ENCODE data around the gene CACNG8. TPM values are rescaled to one million over a fixed set of nuclear protein-coding genes. Genes with fewer than 3 reads are reported as not detected.

CACNG8 gene
- total RNA-seq, 3 donors from 2014 or later (not counting 1 experiment from before 2014, with no cell fraction given), result 2.3 TPM; not detected in 2

- Mint-ChIP-seq H3K4me3 (no peak overlapping the region), H3K4me1 (no peaks in the 10 kb centered on the region), H3K9me3 (no peaks in the 10 kb centered on the region), H3K27ac (no peak overlapping the region), H3K27me3 (ENCODE audit: low read depth in 2 of 2) (peaks cover 31 to 45% of the 10 kb centered on the region in 2 donors), H3K36me3 (no peaks in the 10 kb centered on the region)
- TF ChIP-seq, protein P1, sequence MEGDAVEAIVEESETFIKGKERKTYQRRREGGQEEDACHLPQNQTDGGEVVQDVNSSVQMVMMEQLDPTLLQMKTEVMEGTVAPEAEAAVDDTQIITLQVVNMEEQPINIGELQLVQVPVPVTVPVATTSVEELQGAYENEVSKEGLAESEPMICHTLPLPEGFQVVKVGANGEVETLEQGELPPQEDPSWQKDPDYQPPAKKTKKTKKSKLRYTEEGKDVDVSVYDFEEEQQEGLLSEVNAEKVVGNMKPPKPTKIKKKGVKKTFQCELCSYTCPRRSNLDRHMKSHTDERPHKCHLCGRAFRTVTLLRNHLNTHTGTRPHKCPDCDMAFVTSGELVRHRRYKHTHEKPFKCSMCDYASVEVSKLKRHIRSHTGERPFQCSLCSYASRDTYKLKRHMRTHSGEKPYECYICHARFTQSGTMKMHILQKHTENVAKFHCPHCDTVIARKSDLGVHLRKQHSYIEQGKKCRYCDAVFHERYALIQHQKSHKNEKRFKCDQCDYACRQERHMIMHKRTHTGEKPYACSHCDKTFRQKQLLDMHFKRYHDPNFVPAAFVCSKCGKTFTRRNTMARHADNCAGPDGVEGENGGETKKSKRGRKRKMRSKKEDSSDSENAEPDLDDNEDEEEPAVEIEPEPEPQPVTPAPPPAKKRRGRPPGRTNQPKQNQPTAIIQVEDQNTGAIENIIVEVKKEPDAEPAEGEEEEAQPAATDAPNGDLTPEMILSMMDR (IDR thresholded peaks at IDR 0.05), result no peak
- intact Hi-C loops (cut with micrococcal nuclease), result no loop called here
- WGBS (ENCODE audit: insufficient coverage), result 71% methylated on average over 5 of the region's 5 CpGs
- H3K36me3 ChIP-seq (ENCODE audit: control insufficient read depth, insufficient read depth, low read length), result no peaks in the 10 kb centered on the region
- DNase-seq (no peak), ATAC-seq (no peak)
- no peak overlapping the region for H3K4me3 ChIP-seq (ENCODE audit: low read length)
- H3K9me3 ChIP-seq (ENCODE audit: control insufficient read depth, insufficient read depth, low read length), result no peaks in the 10 kb centered on the region
- H3K4me1 ChIP-seq (ENCODE audit: control insufficient read depth, insufficient read depth, low read length), result no peaks in the 10 kb centered on the region
- H3K27me3 ChIP-seq (ENCODE audit: control insufficient read depth, insufficient read depth, low read length), result no peaks in the 10 kb centered on the region
- no peak overlapping the region for H3K27ac ChIP-seq (ENCODE audit: low read length)
Measured at GRCh38 chr19:53999694-54000093, 37.0 kb downstream of the CACNG8 start.

DNA sequence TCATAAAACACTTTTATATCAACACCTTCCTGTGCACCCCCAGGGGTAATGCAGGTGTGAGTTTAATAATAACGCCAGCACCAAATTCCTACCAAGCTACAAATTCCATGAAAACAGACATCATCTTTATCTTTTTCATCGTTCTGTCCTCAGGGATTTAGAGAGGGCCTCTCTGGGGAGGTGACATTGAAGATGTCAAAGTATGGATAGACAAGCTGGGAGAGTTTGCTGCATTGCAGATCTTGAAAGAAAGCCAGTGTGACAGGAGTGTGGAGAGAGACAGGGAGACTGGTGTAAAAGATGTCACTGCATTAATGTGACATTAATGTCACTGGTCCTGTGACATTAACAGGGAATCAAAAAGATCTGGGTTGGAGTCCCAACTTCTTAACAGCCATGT is 38.8 kb downstream of the CACNG8 start:
- Histone ChIP-seq H3K9me3 (ENCODE audit: control insufficient read depth, insufficient read depth, low read length) (no peaks in the 10 kb centered on the region), H3K27ac (ENCODE audit: low read length) (no peak overlapping the region), H3K4me1 (ENCODE audit: control insufficient read depth, insufficient read depth, low read length) (no peaks in the 10 kb centered on the region), H3K36me3 (ENCODE audit: control insufficient read depth, insufficient read depth, low read length) (no peaks in the 10 kb centered on the region), H3K27me3 (ENCODE audit: control insufficient read depth, insufficient read depth, low read length) (no peaks in the 10 kb centered on the region), H3K4me3 (ENCODE audit: low read length) (no peak overlapping the region)
- 95% methylated on average over 2 of the region's 2 CpGs for WGBS (ENCODE audit: insufficient coverage)
- ATAC-seq, result no peak
- intact Hi-C loops (cut with micrococcal nuclease), result no loop called here
- no peaks in the 10 kb centered on the region for H3K9me3 Mint-ChIP-seq
- TF ChIP-seq, protein P1 (IDR thresholded peaks at IDR 0.05), result no peak
- no peak for DNase-seq
- H3K27ac Mint-ChIP-seq, result no peak overlapping the region
- no peaks in the 10 kb centered on the region for H3K36me3 Mint-ChIP-seq
- no peak overlapping the region for H3K4me3 Mint-ChIP-seq
- H3K4me1 Mint-ChIP-seq, result no peaks in the 10 kb centered on the region
- H3K27me3 Mint-ChIP-seq (ENCODE audit: low read depth in 2 of 2), result peaks cover 20 to 27% of the 10 kb centered on the region in 2 donors

DNA sequence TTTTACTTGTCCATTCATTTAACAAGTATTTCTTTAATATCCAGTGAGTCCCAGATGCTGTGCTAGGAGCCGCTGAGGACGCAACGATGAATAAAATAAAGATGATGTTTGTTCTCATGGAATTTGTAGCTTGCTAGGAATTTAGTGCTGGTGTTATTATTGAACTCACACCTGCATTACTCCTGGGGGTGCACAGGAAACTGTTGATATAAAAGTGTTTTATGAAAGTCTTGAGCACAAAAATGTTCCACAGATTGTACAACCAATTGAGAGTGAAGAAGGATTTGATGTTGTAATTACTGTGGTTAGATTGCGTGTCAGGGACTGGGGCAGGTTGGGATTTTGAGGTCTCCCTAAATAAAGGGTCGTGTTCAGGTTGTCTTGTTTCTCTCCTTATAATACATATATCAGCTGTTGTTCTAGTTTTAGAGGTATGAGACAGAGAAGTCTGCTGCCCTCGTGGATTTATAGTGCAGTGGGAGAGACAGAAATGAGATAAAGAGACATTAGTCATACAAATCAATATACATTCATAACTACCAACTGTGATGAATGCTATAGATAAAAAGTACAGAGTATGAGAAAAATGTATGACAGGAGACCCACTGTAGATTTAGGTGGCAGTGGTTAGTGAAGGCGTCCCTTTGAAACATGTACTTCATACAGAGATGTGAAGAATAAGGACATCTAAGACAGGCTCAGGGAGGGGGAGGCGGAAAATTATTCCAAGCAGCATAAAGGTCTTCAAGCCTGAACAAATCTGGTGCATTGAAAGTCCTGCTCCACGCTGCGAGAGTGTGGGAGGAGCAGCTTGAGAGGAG is 40.0 kb downstream of the CACNG8 start:
- no peaks in the 10 kb centered on the region for H3K36me3 Mint-ChIP-seq
- peaks cover 16 to 26% of the 10 kb centered on the region in 2 donors for H3K27me3 Mint-ChIP-seq (ENCODE audit: low read depth in 2 of 2)
- H3K27ac ChIP-seq (ENCODE audit: low read length), result no peak overlapping the region
- no peak overlapping the region for H3K4me3 Mint-ChIP-seq
- no peak overlapping the region for H3K4me3 ChIP-seq (ENCODE audit: low read length)
- DNase-seq, result no peak
- H3K27ac Mint-ChIP-seq, result no peak overlapping the region
- 82% methylated on average over 8 of the region's 10 CpGs for WGBS (ENCODE audit: insufficient coverage)
- TF ChIP-seq, protein P1 (IDR thresholded peaks at IDR 0.05), result no peak
- no peaks in the 10 kb centered on the region for H3K9me3 ChIP-seq (ENCODE audit: control insufficient read depth, insufficient read depth, low read length)
- no peaks in the 10 kb centered on the region for H3K4me1 Mint-ChIP-seq
- H3K27me3 ChIP-seq (ENCODE audit: control insufficient read depth, insufficient read depth, low read length), result no peaks in the 10 kb centered on the region
- no peaks in the 10 kb centered on the region for H3K4me1 ChIP-seq (ENCODE audit: control insufficient read depth, insufficient read depth, low read length)
- no peaks in the 10 kb centered on the region for H3K36me3 ChIP-seq (ENCODE audit: control insufficient read depth, insufficient read depth, low read length)
- no peak for ATAC-seq
- no peaks in the 10 kb centered on the region for H3K9me3 Mint-ChIP-seq
- intact Hi-C loops (cut with micrococcal nuclease), result no loop called here

DNA sequence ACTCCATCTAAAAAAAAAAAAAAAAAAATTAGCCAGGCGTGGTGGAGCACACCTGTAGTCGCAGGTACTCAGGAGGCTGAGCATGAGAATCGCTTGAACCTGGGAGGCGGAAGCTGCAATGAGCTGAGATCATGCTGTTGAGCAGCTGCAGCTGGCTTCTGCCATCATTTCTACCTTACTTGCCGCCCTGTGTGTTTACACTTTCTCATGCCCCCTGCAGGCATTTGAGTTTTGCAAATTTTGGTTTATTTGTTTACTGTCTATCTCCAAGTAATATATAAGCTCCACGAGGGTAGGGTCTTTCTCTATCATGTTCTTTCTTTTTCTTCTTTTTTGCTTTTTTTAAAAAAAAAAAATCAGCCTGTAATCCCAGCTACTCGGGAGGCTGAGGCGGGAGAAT is 46.7 kb downstream of the CACNG8 start:
- Mint-ChIP-seq H3K4me1 (no peaks in the 10 kb centered on the region), H3K4me3 (no peak overlapping the region), H3K36me3 (no peaks in the 10 kb centered on the region), H3K27ac (no peak overlapping the region), H3K9me3 (no peaks in the 10 kb centered on the region), H3K27me3 (ENCODE audit: low read depth in 2 of 2) (peaks cover 13 to 19% of the 10 kb centered on the region in 2 donors)
- WGBS (ENCODE audit: insufficient coverage), result 95% methylated on average over 7 of the region's 8 CpGs
- no peak overlapping the region for H3K4me3 ChIP-seq (ENCODE audit: low read length)
- H3K36me3 ChIP-seq (ENCODE audit: control insufficient read depth, insufficient read depth, low read length), result no peaks in the 10 kb centered on the region
- DNase-seq (no peak), ATAC-seq (no peak)
- no peaks in the 10 kb centered on the region for H3K27me3 ChIP-seq (ENCODE audit: control insufficient read depth, insufficient read depth, low read length)
- H3K9me3 ChIP-seq (ENCODE audit: control insufficient read depth, insufficient read depth, low read length), result no peaks in the 10 kb centered on the region
- H3K4me1 ChIP-seq (ENCODE audit: control insufficient read depth, insufficient read depth, low read length), result no peaks in the 10 kb centered on the region
- H3K27ac ChIP-seq (ENCODE audit: low read length), result no peak overlapping the region
- TF ChIP-seq, protein P1 (IDR thresholded peaks at IDR 0.05), result no peak
- intact Hi-C loops (cut with micrococcal nuclease), result no loop called here

All from natural killer cell (primary cell).